ENCODE measurements around the gene SLC25A21.
"Not testable (repeated sequence)": the region's sequence is repeated elsewhere in the genome, so short reads cannot be mapped to it uniquely, and the experiment has no call there.

Gene SLC25A21

DNA sequence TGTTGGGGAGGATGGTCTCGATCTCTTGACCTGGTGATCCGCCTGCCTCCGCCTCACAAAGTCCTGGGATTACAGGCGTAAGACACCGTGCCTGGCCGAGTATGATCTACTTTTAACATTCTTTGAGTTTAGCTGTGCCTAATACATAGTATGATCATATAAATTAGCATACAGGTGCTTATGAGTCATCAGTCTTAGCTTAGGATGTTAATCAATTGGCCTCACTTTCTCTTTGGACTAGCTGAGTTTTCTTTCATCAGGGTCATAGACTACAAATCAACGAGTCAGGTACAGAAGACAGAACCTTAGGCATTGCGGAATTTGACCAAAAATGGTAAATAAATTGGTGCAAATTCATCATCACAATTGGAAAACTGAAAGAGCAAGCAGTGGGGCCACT, 2.2 kb downstream of the SLC25A21 start:
- Histone ChIP-seq H3K36me3 (ENCODE audit: control insufficient read depth, insufficient read depth, low read length) (no peaks in the 10 kb centered on the region), H3K27me3 (replicated peaks; ENCODE audit: control insufficient read depth, insufficient read depth, low read length, poor library complexity, severe bottlenecking) (no peaks in the 10 kb centered on the region), H3K4me3 (ENCODE audit: insufficient read depth, low read depth, low read length, poor library complexity, severe bottlenecking) (no peak overlapping the region), H3K27ac (ENCODE audit: insufficient read depth, low read length, poor library complexity, severe bottlenecking) (no peak overlapping the region), H3K4me1 (ENCODE audit: control insufficient read depth, insufficient read depth, low read length, poor library complexity, severe bottlenecking) (no peaks in the 10 kb centered on the region), H3K9me3 (ENCODE audit: control insufficient read depth, low read length) (no peaks in the 10 kb centered on the region)
- no peak for DNase-seq

GRCh38 chr14:37168721-37169120, 3.7 kb downstream of the SLC25A21 start:
- Histone ChIP-seq H3K4me3 (ENCODE audit: insufficient read depth, low read depth, low read length, poor library complexity, severe bottlenecking) (no peak overlapping the region), H3K27me3 (replicated peaks; ENCODE audit: control insufficient read depth, insufficient read depth, low read length, poor library complexity, severe bottlenecking) (no peaks in the 10 kb centered on the region), H3K36me3 (ENCODE audit: control insufficient read depth, insufficient read depth, low read length) (no peaks in the 10 kb centered on the region), H3K4me1 (ENCODE audit: control insufficient read depth, insufficient read depth, low read length, poor library complexity, severe bottlenecking) (no peaks in the 10 kb centered on the region), H3K27ac (ENCODE audit: insufficient read depth, low read length, poor library complexity, severe bottlenecking) (no peak overlapping the region), H3K9me3 (ENCODE audit: control insufficient read depth, low read length) (no peaks in the 10 kb centered on the region)
- DNase-seq, result no peak

- Histone ChIP-seq H3K36me3 (ENCODE audit: control insufficient read depth, insufficient read depth, low read length) (no peaks in the 10 kb centered on the region), H3K27ac (ENCODE audit: insufficient read depth, low read length, poor library complexity, severe bottlenecking) (no peak overlapping the region), H3K27me3 (replicated peaks; ENCODE audit: control insufficient read depth, insufficient read depth, low read length, poor library complexity, severe bottlenecking) (no peaks in the 10 kb centered on the region), H3K4me1 (ENCODE audit: control insufficient read depth, insufficient read depth, low read length, poor library complexity, severe bottlenecking) (no peaks in the 10 kb centered on the region), H3K4me3 (ENCODE audit: insufficient read depth, low read depth, low read length, poor library complexity, severe bottlenecking) (no peak overlapping the region), H3K9me3 (ENCODE audit: control insufficient read depth, low read length) (no peaks in the 10 kb centered on the region)
- no peak for DNase-seq
These were observed 5.0 kb downstream of the SLC25A21 start for GRCh38 chr14:37167151-37168047.

DNA sequence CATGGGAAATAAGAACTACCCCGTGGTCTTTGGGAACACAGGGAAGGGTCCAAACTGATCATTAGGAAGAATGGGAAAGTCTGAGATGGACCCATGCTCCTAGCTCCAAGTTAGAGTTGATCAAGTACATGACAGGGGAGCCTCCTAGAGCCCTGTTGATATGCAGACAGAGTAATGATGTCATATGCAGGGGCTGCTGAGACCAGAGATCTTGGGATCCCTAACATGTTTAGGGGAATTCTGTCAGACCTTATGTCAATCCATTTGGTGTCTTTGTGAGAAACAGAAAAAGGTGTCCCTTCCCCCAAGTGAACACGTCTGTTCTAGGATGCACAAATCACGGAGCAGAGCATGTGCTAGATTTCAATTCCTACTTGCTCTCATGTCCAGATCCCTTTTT, 6.6 kb downstream of the SLC25A21 start:
- no peak for DNase-seq
- no peaks in the 10 kb centered on the region for H3K4me1 ChIP-seq (ENCODE audit: control insufficient read depth, insufficient read depth, low read length, poor library complexity, severe bottlenecking)
- H3K9me3 ChIP-seq (ENCODE audit: control insufficient read depth, low read length), result no peaks in the 10 kb centered on the region
- no peak overlapping the region for H3K4me3 ChIP-seq (ENCODE audit: insufficient read depth, low read depth, low read length, poor library complexity, severe bottlenecking)
- no peaks in the 10 kb centered on the region for H3K27me3 ChIP-seq (replicated peaks; ENCODE audit: control insufficient read depth, insufficient read depth, low read length, poor library complexity, severe bottlenecking)
- no peaks in the 10 kb centered on the region for H3K36me3 ChIP-seq (ENCODE audit: control insufficient read depth, insufficient read depth, low read length)
- no peak overlapping the region for H3K27ac ChIP-seq (ENCODE audit: insufficient read depth, low read length, poor library complexity, severe bottlenecking)

GRCh38 chr14:37162307-37162706, 10.1 kb downstream of the SLC25A21 start:
- not testable (repeated sequence) for DNase-seq; H3K27ac ChIP-seq (ENCODE audit: insufficient read depth, low read length, poor library complexity, severe bottlenecking); H3K4me1 ChIP-seq (ENCODE audit: control insufficient read depth, insufficient read depth, low read length, poor library complexity, severe bottlenecking); H3K36me3 ChIP-seq (ENCODE audit: control insufficient read depth, insufficient read depth, low read length); H3K27me3 ChIP-seq (replicated peaks; ENCODE audit: control insufficient read depth, insufficient read depth, low read length, poor library complexity, severe bottlenecking); H3K9me3 ChIP-seq (ENCODE audit: control insufficient read depth, low read length); H3K4me3 ChIP-seq (ENCODE audit: insufficient read depth, low read depth, low read length, poor library complexity, severe bottlenecking)

DNA sequence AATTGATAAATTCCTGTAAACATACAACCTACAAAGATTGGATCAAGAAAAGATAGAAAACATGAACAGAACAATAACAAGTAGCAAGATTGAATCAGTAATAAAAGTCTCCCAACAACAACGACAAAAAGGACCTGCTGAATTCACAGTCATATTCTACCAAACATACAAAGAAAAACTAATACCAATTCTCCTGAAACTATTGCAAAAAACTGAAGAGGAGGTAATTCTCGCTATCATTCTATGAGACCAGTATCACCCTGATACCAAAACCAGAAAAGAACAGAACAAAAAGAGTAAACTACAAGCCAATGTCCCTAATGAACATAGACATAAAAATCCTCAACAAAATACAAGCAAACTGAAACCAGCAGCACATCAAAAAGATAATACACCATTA, 14.4 kb downstream of the SLC25A21 start:
- Histone ChIP-seq H3K27ac (ENCODE audit: insufficient read depth, low read length, poor library complexity, severe bottlenecking) (no peak overlapping the region), H3K36me3 (ENCODE audit: control insufficient read depth, insufficient read depth, low read length) (no peaks in the 10 kb centered on the region), H3K9me3 (ENCODE audit: control insufficient read depth, low read length) (no peaks in the 10 kb centered on the region), H3K27me3 (replicated peaks; ENCODE audit: control insufficient read depth, insufficient read depth, low read length, poor library complexity, severe bottlenecking) (no peaks in the 10 kb centered on the region), H3K4me3 (ENCODE audit: insufficient read depth, low read depth, low read length, poor library complexity, severe bottlenecking) (no peak overlapping the region), H3K4me1 (ENCODE audit: control insufficient read depth, insufficient read depth, low read length, poor library complexity, severe bottlenecking) (no peaks in the 10 kb centered on the region)
- DNase-seq, result no peak

- DNase-seq, result no peak
- Histone ChIP-seq H3K27ac (ENCODE audit: insufficient read depth, low read length, poor library complexity, severe bottlenecking) (no peak overlapping the region), H3K4me1 (ENCODE audit: control insufficient read depth, insufficient read depth, low read length, poor library complexity, severe bottlenecking) (no peaks in the 10 kb centered on the region), H3K9me3 (ENCODE audit: control insufficient read depth, low read length) (no peaks in the 10 kb centered on the region), H3K36me3 (ENCODE audit: control insufficient read depth, insufficient read depth, low read length) (no peaks in the 10 kb centered on the region), H3K27me3 (replicated peaks; ENCODE audit: control insufficient read depth, insufficient read depth, low read length, poor library complexity, severe bottlenecking) (no peaks in the 10 kb centered on the region), H3K4me3 (ENCODE audit: insufficient read depth, low read depth, low read length, poor library complexity, severe bottlenecking) (no peak overlapping the region)
These were observed 18.9 kb downstream of the SLC25A21 start for GRCh38 chr14:37153483-37153882.

DNA sequence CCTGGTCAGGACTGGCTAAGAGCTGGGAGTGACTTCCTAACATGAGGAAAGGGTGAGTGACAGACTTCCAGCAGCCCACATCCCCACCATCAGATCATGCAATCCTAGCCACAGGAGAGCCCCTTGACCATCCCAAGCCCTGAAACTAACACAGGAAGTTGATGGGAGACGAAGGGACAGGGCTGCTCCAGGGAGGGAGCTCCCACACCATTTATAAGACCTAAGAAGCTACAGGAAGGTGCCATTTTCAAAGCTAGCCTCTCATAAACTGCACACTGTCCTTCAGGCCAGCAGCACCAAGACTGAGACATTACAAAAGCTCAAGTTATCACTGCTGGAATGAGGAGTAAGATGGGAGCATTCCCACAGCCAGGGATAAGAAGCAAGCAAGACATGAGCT, 19.4 kb downstream of the SLC25A21 start:
- Histone ChIP-seq H3K27ac (ENCODE audit: insufficient read depth, low read length, poor library complexity, severe bottlenecking) (no peak overlapping the region), H3K27me3 (replicated peaks; ENCODE audit: control insufficient read depth, insufficient read depth, low read length, poor library complexity, severe bottlenecking) (no peaks in the 10 kb centered on the region), H3K4me1 (ENCODE audit: control insufficient read depth, insufficient read depth, low read length, poor library complexity, severe bottlenecking) (no peaks in the 10 kb centered on the region), H3K36me3 (ENCODE audit: control insufficient read depth, insufficient read depth, low read length) (no peaks in the 10 kb centered on the region), H3K9me3 (ENCODE audit: control insufficient read depth, low read length) (no peaks in the 10 kb centered on the region), H3K4me3 (ENCODE audit: insufficient read depth, low read depth, low read length, poor library complexity, severe bottlenecking) (no peak overlapping the region)
- DNase-seq, result no peak

- H3K4me3 ChIP-seq (ENCODE audit: insufficient read depth, low read depth, low read length, poor library complexity, severe bottlenecking), result no peak overlapping the region
- no peaks in the 10 kb centered on the region for H3K36me3 ChIP-seq (ENCODE audit: control insufficient read depth, insufficient read depth, low read length)
- no peaks in the 10 kb centered on the region for H3K4me1 ChIP-seq (ENCODE audit: control insufficient read depth, insufficient read depth, low read length, poor library complexity, severe bottlenecking)
- no peak for DNase-seq
- H3K27me3 ChIP-seq (replicated peaks; ENCODE audit: control insufficient read depth, insufficient read depth, low read length, poor library complexity, severe bottlenecking), result no peaks in the 10 kb centered on the region
- no peaks in the 10 kb centered on the region for H3K9me3 ChIP-seq (ENCODE audit: control insufficient read depth, low read length)
- H3K27ac ChIP-seq (ENCODE audit: insufficient read depth, low read length, poor library complexity, severe bottlenecking), result no peak overlapping the region
These were observed 22.0 kb downstream of the SLC25A21 start for GRCh38 chr14:37150414-37150813.

DNA sequence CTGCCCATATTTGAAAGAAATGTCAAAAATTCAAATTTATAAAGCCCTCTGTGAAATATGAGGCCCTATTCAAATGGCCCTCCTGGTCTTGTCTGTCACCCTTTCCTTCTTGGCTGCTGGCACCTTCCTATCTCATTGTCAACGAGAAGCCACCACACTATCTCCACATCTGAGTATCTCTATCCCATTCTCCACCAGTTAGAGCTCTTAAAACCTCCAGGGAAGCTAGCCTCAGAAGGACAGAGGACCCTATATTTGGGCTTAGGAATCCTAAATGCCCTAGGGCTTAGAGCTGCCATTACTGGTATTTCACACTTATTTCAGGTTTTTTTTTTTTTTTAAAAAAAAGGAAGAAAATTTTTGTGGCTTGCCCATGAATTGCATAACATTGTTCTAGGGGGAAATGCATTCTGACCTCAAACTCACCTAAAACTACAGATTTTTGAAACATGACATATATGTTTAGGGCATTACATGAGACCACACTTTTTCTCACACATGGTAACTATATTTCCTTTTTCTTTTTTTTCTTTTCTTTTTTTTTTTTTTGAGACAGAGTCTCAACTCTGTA, 25.0 kb downstream of the SLC25A21 start:
- no peaks in the 10 kb centered on the region for H3K4me1 ChIP-seq (ENCODE audit: control insufficient read depth, insufficient read depth, low read length, poor library complexity, severe bottlenecking)
- H3K4me3 ChIP-seq (ENCODE audit: insufficient read depth, low read depth, low read length, poor library complexity, severe bottlenecking), result no peak overlapping the region
- DNase-seq, result no peak
- H3K9me3 ChIP-seq (ENCODE audit: control insufficient read depth, low read length), result no peaks in the 10 kb centered on the region
- no peaks in the 10 kb centered on the region for H3K36me3 ChIP-seq (ENCODE audit: control insufficient read depth, insufficient read depth, low read length)
- no peaks in the 10 kb centered on the region for H3K27me3 ChIP-seq (replicated peaks; ENCODE audit: control insufficient read depth, insufficient read depth, low read length, poor library complexity, severe bottlenecking)
- H3K27ac ChIP-seq (ENCODE audit: insufficient read depth, low read length, poor library complexity, severe bottlenecking), result no peak overlapping the region

All from effector memory CD4-positive, alpha-beta T cell (primary cell).